Hepatocyte (in vitro differentiated cells): ENCODE results near the gene OPCML. TPM values are rescaled to one million over a fixed set of nuclear protein-coding genes. Genes with fewer than 3 reads are reported as not detected.

ENCODE experiments used
- DNase-seq: peaks from one replicate; pipeline ENCODE4 v3.0.0-alpha.2; 2016; ENCODE audit warnings: low spot score
- H2AFZ ChIP-seq: fragments of 200-600 bp; sonication (generic); 2 replicates; pipeline ENCODE4 v1.6.0; 2016; ENCODE audit warnings: antibody characterized with exemption, mild to moderate bottlenecking
- H3K27ac ChIP-seq: fragments of 200-600 bp; sonication (generic); 2 replicates; pipeline ENCODE4 v1.5.1; 2016; ENCODE audit warnings: mild to moderate bottlenecking
- H3K27me3 ChIP-seq: fragments of 200-600 bp; sonication (generic); 2 replicates; pipeline ENCODE4 v1.6.1; 2016
- H3K36me3 ChIP-seq: fragments of 200-600 bp; sonication (generic); replicated peaks from 2 replicates; pipeline ENCODE4 v1.5.1; 2016; ENCODE audit warnings: low read depth; ENCODE audit not compliant: insufficient read depth
- H3K4me1 ChIP-seq: fragments of 200-600 bp; sonication (generic); 2 replicates; pipeline ENCODE4 v1.5.1; 2016; ENCODE audit warnings: mild to moderate bottlenecking, moderate library complexity; ENCODE audit not compliant: insufficient read depth
- H3K4me2 ChIP-seq: fragments of 200-600 bp; sonication (generic); 2 replicates; pipeline ENCODE4 v1.6.0; 2016
- H3K4me3 ChIP-seq: fragments of 200-600 bp; sonication (generic); 2 replicates; pipeline ENCODE4 v1.5.1; 2016; ENCODE audit warnings: mild to moderate bottlenecking
- H3K79me2 ChIP-seq: fragments of 200-600 bp; sonication (generic); 2 replicates; pipeline ENCODE4 v1.6.0; 2017; ENCODE audit warnings: mild to moderate bottlenecking
- H3K9me2 ChIP-seq: fragments of 200-600 bp; sonication (generic); replicated peaks from 2 replicates; pipeline ENCODE4 v1.6.0; 2017; ENCODE audit warnings: mild to moderate bottlenecking; ENCODE audit not compliant: insufficient read depth
- H3K9me3 ChIP-seq: fragments of 200-600 bp; sonication (generic); 2 replicates; pipeline ENCODE4 v1.5.1; 2016; ENCODE audit warnings: low read depth, mild to moderate bottlenecking
- H4K20me1 ChIP-seq: fragments of 200-600 bp; sonication (generic); 2 replicates; pipeline ENCODE4 v1.6.0; 2016; ENCODE audit warnings: mild to moderate bottlenecking; ENCODE audit not compliant: insufficient read depth, poor library complexity, severe bottlenecking
- EZH2 ChIP-seq: fragments of 200-600 bp; sonication (generic); IDR thresholded peaks from 2 replicates; pipeline ENCODE4 v1.6.1; 2016; ENCODE audit warnings: antibody characterized with exemption, mild to moderate bottlenecking, borderline replicate concordance
- EZH2phosphoT487 ChIP-seq: fragments of 200-600 bp; sonication (generic); IDR thresholded peaks from one replicate; pipeline ENCODE4 v1.6.1; 2018; ENCODE audit warnings: antibody characterized with exemption, mild to moderate bottlenecking, low read depth, moderate library complexity; ENCODE audit not compliant: unreplicated experiment, severe bottlenecking
- WGBS: methylation state at CpG from one replicate; pipeline ENCODE4 v1.1.6; 2016; ENCODE audit warnings: low lambda C conversion rate; ENCODE audit errors: missing lambda C conversion rate; 5-methylcytosine and 5-hydroxymethylcytosine counted together
- polyA plus RNA-seq: library from polyadenylated mRNA; unstranded; fragments of >200 nt; fragmentation: Nextera tagmentation; extraction: Ambion mirVana; gene quantifications from 2 replicates; pipeline ENCODE4 v1.2.1, GENCODE V29; 2016
- total RNA-seq: library from RNA; depleted of rRNA; stranded (reverse); fragments of >200 nt; gene quantifications from 2 replicates; pipeline ENCODE4 v1.2.3, GENCODE V29; 2014
- TF ChIP-seq, protein P1 (sequence below): fragments of 200-600 bp; sonication (generic); IDR thresholded peaks from 2 replicates; pipeline ENCODE4 v1.5.1; 2016; ENCODE audit warnings: antibody characterized with exemption, mild to moderate bottlenecking; ENCODE audit not compliant: poor library complexity

Gene OPCML
- total and polyA plus RNA-seq, 2 experiments from 2014 or later, result 0.37 to 0.98 TPM

- Histone ChIP-seq H3K27me3 (peaks cover 3% of the 10 kb centered on the region), H3K4me2 (no peak overlapping the region), H3K36me3 (no peaks in the 10 kb centered on the region), H3K4me3 (no peak overlapping the region), H3K9me3 (no peaks in the 10 kb centered on the region), H3K9me2 (no peaks in the 10 kb centered on the region), H4K20me1 (no peaks in the 10 kb centered on the region), H2AFZ (no peak overlapping the region), H3K27ac (no peak overlapping the region), H3K4me1 (no peaks in the 10 kb centered on the region), H3K79me2 (no peaks in the 10 kb centered on the region)
- DNase-seq, result no peak
- WGBS, result 65% methylated on average over 6 of the region's 6 CpGs
- TF ChIP-seq EZH2 (no peak), EZH2phosphoT487 (no peak)
- TF ChIP-seq, protein P1, sequence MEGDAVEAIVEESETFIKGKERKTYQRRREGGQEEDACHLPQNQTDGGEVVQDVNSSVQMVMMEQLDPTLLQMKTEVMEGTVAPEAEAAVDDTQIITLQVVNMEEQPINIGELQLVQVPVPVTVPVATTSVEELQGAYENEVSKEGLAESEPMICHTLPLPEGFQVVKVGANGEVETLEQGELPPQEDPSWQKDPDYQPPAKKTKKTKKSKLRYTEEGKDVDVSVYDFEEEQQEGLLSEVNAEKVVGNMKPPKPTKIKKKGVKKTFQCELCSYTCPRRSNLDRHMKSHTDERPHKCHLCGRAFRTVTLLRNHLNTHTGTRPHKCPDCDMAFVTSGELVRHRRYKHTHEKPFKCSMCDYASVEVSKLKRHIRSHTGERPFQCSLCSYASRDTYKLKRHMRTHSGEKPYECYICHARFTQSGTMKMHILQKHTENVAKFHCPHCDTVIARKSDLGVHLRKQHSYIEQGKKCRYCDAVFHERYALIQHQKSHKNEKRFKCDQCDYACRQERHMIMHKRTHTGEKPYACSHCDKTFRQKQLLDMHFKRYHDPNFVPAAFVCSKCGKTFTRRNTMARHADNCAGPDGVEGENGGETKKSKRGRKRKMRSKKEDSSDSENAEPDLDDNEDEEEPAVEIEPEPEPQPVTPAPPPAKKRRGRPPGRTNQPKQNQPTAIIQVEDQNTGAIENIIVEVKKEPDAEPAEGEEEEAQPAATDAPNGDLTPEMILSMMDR, result no peak
These were observed 892.3 kb downstream of the OPCML start for GRCh38 chr11:132639986-132640385.

GRCh38 chr11:132639403-132639802 lies 892.9 kb downstream of the OPCML start:
- Histone ChIP-seq H3K27me3 (peaks cover 3% of the 10 kb centered on the region), H3K79me2 (no peaks in the 10 kb centered on the region), H3K9me3 (no peaks in the 10 kb centered on the region), H3K4me3 (no peak overlapping the region), H3K4me2 (no peak overlapping the region), H4K20me1 (no peaks in the 10 kb centered on the region), H3K27ac (no peak overlapping the region), H3K4me1 (no peaks in the 10 kb centered on the region), H3K9me2 (no peaks in the 10 kb centered on the region), H3K36me3 (no peaks in the 10 kb centered on the region), H2AFZ (no peak overlapping the region)
- WGBS, result 63% methylated on average over 3 of the region's 3 CpGs
- no peak for DNase-seq
- TF ChIP-seq, protein P1, result no peak
- TF ChIP-seq EZH2phosphoT487 (no peak), EZH2 (no peak)

DNA sequence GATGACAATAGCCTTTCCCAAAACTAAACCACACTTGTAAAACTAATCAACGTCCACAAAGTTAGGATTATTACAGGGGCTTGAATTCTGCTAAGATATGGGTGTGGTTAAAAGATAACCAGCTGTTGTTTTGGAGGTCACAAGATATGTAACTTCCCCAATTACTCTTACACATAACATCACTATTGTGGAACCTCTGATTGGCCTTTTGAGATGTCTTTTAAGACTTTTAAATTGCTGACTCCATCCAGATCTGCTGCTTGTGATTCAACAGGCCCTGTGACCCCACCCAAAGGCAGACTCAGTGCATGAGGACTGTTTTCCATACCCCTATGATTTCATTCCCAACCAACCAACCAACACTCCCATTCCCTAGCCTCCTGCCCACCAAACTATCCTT lies 893.9 kb downstream of the OPCML start:
- TF ChIP-seq, protein P1, result no peak
- no peak for DNase-seq
- no peaks in the 10 kb centered on the region for H4K20me1 ChIP-seq
- H3K9me3 ChIP-seq, result no peaks in the 10 kb centered on the region
- no peak overlapping the region for H3K27ac ChIP-seq
- H3K27me3 ChIP-seq, result no peaks in the 10 kb centered on the region
- H3K4me2 ChIP-seq, result no peak overlapping the region
- H3K9me2 ChIP-seq, result no peaks in the 10 kb centered on the region
- WGBS, result 63% methylated on average over 1 of the region's 1 CpG
- H2AFZ ChIP-seq, result no peak overlapping the region
- H3K4me1 ChIP-seq, result no peaks in the 10 kb centered on the region
- H3K79me2 ChIP-seq, result no peaks in the 10 kb centered on the region
- no peak overlapping the region for H3K4me3 ChIP-seq
- no peaks in the 10 kb centered on the region for H3K36me3 ChIP-seq

DNA sequence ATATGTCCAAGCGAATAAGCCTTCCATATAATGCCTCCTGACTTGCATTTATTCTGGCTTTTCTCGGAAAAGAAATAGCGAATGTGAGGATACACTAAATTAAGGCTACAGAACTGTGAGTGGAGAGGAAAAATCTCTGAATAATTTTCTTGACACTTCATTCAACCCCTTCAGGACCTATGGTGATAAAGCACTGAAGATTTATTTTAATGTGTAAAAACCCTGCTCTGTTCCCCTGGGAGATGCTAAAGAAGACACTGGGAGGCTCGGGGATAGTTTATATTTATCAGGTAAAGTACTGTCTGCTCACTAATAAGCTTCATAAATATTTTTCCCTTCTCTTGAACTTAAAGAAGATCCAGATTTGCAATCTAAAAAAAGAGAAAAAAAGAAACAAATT lies 895.8 kb downstream of the OPCML start:
- H3K4me2 ChIP-seq, result no peak overlapping the region
- no peak overlapping the region for H3K4me3 ChIP-seq
- H3K9me3 ChIP-seq, result no peaks in the 10 kb centered on the region
- TF ChIP-seq, protein P1, result no peak
- TF ChIP-seq EZH2phosphoT487, result no peak
- no peak for TF ChIP-seq EZH2
- H3K4me1 ChIP-seq, result no peaks in the 10 kb centered on the region
- no peak overlapping the region for H3K27ac ChIP-seq
- H2AFZ ChIP-seq, result no peak overlapping the region
- WGBS, result 89% methylated on average over 4 of the region's 4 CpGs
- H4K20me1 ChIP-seq, result no peaks in the 10 kb centered on the region
- H3K79me2 ChIP-seq, result no peaks in the 10 kb centered on the region
- DNase-seq, result no peak
- H3K36me3 ChIP-seq, result no peaks in the 10 kb centered on the region
- no peaks in the 10 kb centered on the region for H3K9me2 ChIP-seq
- H3K27me3 ChIP-seq, result no peaks in the 10 kb centered on the region
